Upper lobe of left lung (tissue), 6 donors: ENCODE data around the gene GAL. TPM values are rescaled to one million over a fixed set of nuclear protein-coding genes. Genes with fewer than 3 reads are reported as not detected.

Source experiments
- ATAC-seq, 2 donors: fragments of 200-7000 bp; cut with Tn5 transposase; one replicate each; pipeline ENCODE4 v1.9.1; 2022; ENCODE audit warnings: mild to moderate bottlenecking in 2 of 2, moderate library complexity in 2 of 2; ENCODE audit not compliant: low FRiP score in 2 of 2
- DNase-seq, 2 donors: peaks; one replicate each; pipeline ENCODE4 v3.0.0-alpha.2; 2019 to 2020
- H3K27ac ChIP-seq, 4 donors: fragments of 200-600 bp; sonication (generic); one replicate each; pipeline ENCODE4 v1.5.1; 2016 to 2019
- H3K27me3 ChIP-seq, 4 donors: fragments of 200-600 bp; sonication (generic); one replicate each; pipeline ENCODE4 v1.5.1; 2017 to 2019
- H3K36me3 ChIP-seq, 4 donors: fragments of 200-600 bp; sonication (generic); one replicate each; pipeline ENCODE4 v1.5.1; 2016 to 2019
- H3K4me1 ChIP-seq, 4 donors: fragments of 200-600 bp; sonication (generic); one replicate each; pipeline ENCODE4 v1.5.1; 2018 to 2019
- H3K4me3 ChIP-seq, 4 donors: fragments of 200-600 bp; sonication (generic); one replicate each; pipeline ENCODE4 v1.5.1; 2017 to 2019; ENCODE audit warnings: mild to moderate bottlenecking in 2 of 4, moderate library complexity in 1 of 4
- H3K9me3 ChIP-seq, 4 donors: fragments of 200-600 bp; sonication (generic); one replicate each; pipeline ENCODE4 v1.5.1; 2018 to 2019
- EP300 ChIP-seq, 4 donors: sonication (generic); formaldehyde crosslinking; IDR thresholded peaks; one replicate each; pipeline ENCODE4 v1.5.1; 2017; ENCODE audit warnings: antibody characterized with exemption in 4 of 4, control low read depth in 2 of 4
- POLR2A ChIP-seq, 4 donors: fragments of 450-650 bp; IDR thresholded peaks; one replicate each; pipeline ENCODE4 v1.5.1; 2016 to 2017; ENCODE audit warnings: antibody characterized with exemption in 4 of 4, mild to moderate bottlenecking in 2 of 4
- POLR2AphosphoS5 ChIP-seq, 2 donors: sonication (generic); formaldehyde crosslinking; IDR thresholded peaks; one replicate each; pipeline ENCODE4 v1.5.1; 2017; ENCODE audit warnings: antibody characterized with exemption in 2 of 2
- whole genome bisulfite sequencing, 2 donors: methylation state at CpG; one replicate each; pipeline ENCODE4 v1.1.5; 2017 to 2018; 5-methylcytosine and 5-hydroxymethylcytosine counted together
- total RNA-seq, 6 donors: library from RNA; depleted of rRNA in 4 of 6; stranded (reverse); fragments of >200 nt in 4 of 6; gene quantifications; one replicate each; pipeline versions ENCODE4 v1.1.0 to v1.2.1, GENCODE V29; 2016 to 2021
- TF ChIP-seq, protein P1 (sequence below), 6 experiments: fragments of 450-650 bp in 4 of 6; fragments of 200-600 bp in 2 of 6; sonication (generic) in 2 of 6; IDR thresholded peaks; one replicate each; pipeline ENCODE4 v1.5.1; 2016 to 2019; ENCODE audit warnings: antibody characterized with exemption in 6 of 6
- donor health status: DM: no; HTN: no; CAD: no; lungs with moderate emphysema.
- donor health status: DM: no; HTN: yes; CAD: no; lungs with severe emphysema.

GAL gene
- total RNA-seq, 6 donors from 2014 or later: 0.54 TPM; not detected in 4

GRCh38 chr11:68659158-68659921, 25.0 kb upstream of the GAL start:
- Histone ChIP-seq H3K4me3 (no peak overlapping the region), H3K4me1 (peaks cover 0 to 4% (median 2%) of the 10 kb centered on the region in 4 donors), H3K27ac (no peak overlapping the region), H3K9me3 (no peaks in the 10 kb centered on the region), H3K36me3 (no peaks in the 10 kb centered on the region), H3K27me3 (no peaks in the 10 kb centered on the region)
- 52 to 54% methylated on average over 20 to 22 of the region's 22 CpGs for WGBS, 2 donors
- peak; percentile 43 to 62 for DNase-seq
- peak in 1 of 2 donors; percentile 73 for ATAC-seq
- TF ChIP-seq EP300 (IDR thresholded peaks at IDR 0.05): no peak
- TF ChIP-seq POLR2A (IDR thresholded peaks at IDR 0.05): no peak
- TF ChIP-seq, protein P1, sequence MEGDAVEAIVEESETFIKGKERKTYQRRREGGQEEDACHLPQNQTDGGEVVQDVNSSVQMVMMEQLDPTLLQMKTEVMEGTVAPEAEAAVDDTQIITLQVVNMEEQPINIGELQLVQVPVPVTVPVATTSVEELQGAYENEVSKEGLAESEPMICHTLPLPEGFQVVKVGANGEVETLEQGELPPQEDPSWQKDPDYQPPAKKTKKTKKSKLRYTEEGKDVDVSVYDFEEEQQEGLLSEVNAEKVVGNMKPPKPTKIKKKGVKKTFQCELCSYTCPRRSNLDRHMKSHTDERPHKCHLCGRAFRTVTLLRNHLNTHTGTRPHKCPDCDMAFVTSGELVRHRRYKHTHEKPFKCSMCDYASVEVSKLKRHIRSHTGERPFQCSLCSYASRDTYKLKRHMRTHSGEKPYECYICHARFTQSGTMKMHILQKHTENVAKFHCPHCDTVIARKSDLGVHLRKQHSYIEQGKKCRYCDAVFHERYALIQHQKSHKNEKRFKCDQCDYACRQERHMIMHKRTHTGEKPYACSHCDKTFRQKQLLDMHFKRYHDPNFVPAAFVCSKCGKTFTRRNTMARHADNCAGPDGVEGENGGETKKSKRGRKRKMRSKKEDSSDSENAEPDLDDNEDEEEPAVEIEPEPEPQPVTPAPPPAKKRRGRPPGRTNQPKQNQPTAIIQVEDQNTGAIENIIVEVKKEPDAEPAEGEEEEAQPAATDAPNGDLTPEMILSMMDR (IDR thresholded peaks at IDR 0.05): no peak
- TF ChIP-seq POLR2AphosphoS5 (IDR thresholded peaks at IDR 0.05): no peak

- Histone ChIP-seq H3K27ac (no peak overlapping the region), H3K36me3 (no peaks in the 10 kb centered on the region), H3K4me1 (peaks cover 0 to 4% (median 2%) of the 10 kb centered on the region in 4 donors), H3K4me3 (no peak overlapping the region), H3K27me3 (no peaks in the 10 kb centered on the region), H3K9me3 (no peaks in the 10 kb centered on the region)
- TF ChIP-seq POLR2AphosphoS5 (IDR thresholded peaks at IDR 0.05) (no peak), POLR2A (IDR thresholded peaks at IDR 0.05) (no peak), EP300 (IDR thresholded peaks at IDR 0.05) (no peak)
- TF ChIP-seq, protein P1 (IDR thresholded peaks at IDR 0.05): no peak
- WGBS, 2 donors: 91 to 93% methylated on average over 17 to 18 of the region's 18 CpGs
- ATAC-seq (no peak), DNase-seq (peak in 1 of 2 donors; percentile 14)
Measured at GRCh38 chr11:68660066-68660810, 24.1 kb upstream of the GAL start.

DNA sequence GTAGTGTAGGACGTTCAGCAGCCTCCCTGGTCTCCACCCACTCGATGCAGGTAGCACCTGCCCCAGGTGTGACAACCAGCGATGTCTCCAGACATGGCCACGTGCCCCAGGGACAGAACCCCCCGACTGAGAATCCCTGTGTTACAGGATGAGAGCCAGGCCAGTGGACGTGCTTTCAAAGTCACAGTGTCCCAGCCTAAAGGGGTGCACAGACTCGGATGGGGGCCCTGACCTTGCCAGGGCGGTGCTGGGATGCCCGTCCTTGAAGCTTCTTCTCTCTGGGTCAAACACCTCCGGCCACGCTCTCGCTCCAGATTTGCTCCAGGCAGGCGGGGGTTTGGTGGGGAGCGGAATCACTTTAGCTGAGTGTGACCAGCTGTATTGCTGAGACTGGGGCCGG, 23.3 kb upstream of the GAL start:
- no peaks in the 10 kb centered on the region for H3K27me3 ChIP-seq
- no peak overlapping the region for H3K27ac ChIP-seq
- peaks cover 0 to 4% (median 2%) of the 10 kb centered on the region in 4 donors for H3K4me1 ChIP-seq
- H3K9me3 ChIP-seq: no peaks in the 10 kb centered on the region
- TF ChIP-seq, protein P1 (IDR thresholded peaks at IDR 0.05): no peak
- no peak for TF ChIP-seq EP300 (IDR thresholded peaks at IDR 0.05)
- no peak for TF ChIP-seq POLR2AphosphoS5 (IDR thresholded peaks at IDR 0.05)
- TF ChIP-seq POLR2A (IDR thresholded peaks at IDR 0.05): no peak
- ATAC-seq (no peak), DNase-seq (peak in 1 of 2 donors; percentile 13)
- H3K36me3 ChIP-seq: no peaks in the 10 kb centered on the region
- WGBS, 2 donors: 81 to 88% methylated on average over 12 to 15 of the region's 15 CpGs
- no peak overlapping the region for H3K4me3 ChIP-seq

- DNase-seq (peak in 1 of 2 donors; percentile 13), ATAC-seq (no peak)
- no peak overlapping the region for H3K4me3 ChIP-seq
- WGBS, 2 donors: 73 to 84% methylated on average over 12 to 14 of the region's 18 CpGs
- TF ChIP-seq EP300 (IDR thresholded peaks at IDR 0.05): no peak
- TF ChIP-seq POLR2A (IDR thresholded peaks at IDR 0.05): no peak
- no peak for TF ChIP-seq POLR2AphosphoS5 (IDR thresholded peaks at IDR 0.05)
- TF ChIP-seq, protein P1 (IDR thresholded peaks at IDR 0.05): no peak
- no peaks in the 10 kb centered on the region for H3K9me3 ChIP-seq
- no peak overlapping the region for H3K27ac ChIP-seq
- H3K4me1 ChIP-seq: peaks cover 0 to 4% (median 2%) of the 10 kb centered on the region in 4 donors
- H3K36me3 ChIP-seq: no peaks in the 10 kb centered on the region
- H3K27me3 ChIP-seq: no peaks in the 10 kb centered on the region
Measured at GRCh38 chr11:68661697-68662603, 22.4 kb upstream of the GAL start.
